ENCODE measurements around the gene FIBP.

DNA sequence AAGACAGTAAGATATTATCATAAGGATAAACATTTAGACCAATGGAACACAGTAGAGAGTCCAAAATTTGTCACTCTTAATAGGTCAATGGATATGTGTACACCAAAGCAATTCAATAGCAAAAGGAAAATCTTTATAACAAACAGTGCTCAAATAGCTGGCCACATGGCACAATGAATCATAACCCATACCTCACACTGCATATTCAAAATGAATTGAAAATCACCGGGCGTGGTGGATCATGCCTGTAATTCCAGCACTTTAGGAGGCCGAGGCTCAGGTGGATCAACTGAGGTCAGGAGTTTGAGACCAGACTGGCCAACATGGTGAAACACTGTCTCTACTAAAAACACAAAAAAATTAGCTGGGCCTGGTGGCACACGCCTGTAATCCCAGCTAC is 46.1 kb downstream of the FIBP start:
- TF ChIP-seq, protein P1, sequence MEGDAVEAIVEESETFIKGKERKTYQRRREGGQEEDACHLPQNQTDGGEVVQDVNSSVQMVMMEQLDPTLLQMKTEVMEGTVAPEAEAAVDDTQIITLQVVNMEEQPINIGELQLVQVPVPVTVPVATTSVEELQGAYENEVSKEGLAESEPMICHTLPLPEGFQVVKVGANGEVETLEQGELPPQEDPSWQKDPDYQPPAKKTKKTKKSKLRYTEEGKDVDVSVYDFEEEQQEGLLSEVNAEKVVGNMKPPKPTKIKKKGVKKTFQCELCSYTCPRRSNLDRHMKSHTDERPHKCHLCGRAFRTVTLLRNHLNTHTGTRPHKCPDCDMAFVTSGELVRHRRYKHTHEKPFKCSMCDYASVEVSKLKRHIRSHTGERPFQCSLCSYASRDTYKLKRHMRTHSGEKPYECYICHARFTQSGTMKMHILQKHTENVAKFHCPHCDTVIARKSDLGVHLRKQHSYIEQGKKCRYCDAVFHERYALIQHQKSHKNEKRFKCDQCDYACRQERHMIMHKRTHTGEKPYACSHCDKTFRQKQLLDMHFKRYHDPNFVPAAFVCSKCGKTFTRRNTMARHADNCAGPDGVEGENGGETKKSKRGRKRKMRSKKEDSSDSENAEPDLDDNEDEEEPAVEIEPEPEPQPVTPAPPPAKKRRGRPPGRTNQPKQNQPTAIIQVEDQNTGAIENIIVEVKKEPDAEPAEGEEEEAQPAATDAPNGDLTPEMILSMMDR (conservative IDR thresholded peaks at IDR 0.05; ENCODE audit: low read depth, low read length): no peak
- no peak for TF ChIP-seq EZH2 (IDR thresholded peaks at IDR 0.05; ENCODE audit: low read length, unreplicated experiment)
- TF ChIP-seq EZH2phosphoT487 (IDR thresholded peaks at IDR 0.05; ENCODE audit: borderline replicate concordance, low read length): no peak
